ENCODE results near the gene ACSL6.
A peak's percentile ranks its signal among the peaks of the same experiment; 100 is the strongest.
"Not testable (repeated sequence)": the region's sequence is repeated elsewhere in the genome, so short reads cannot be mapped to it uniquely, and the experiment has no call there.

Gene ACSL6

GRCh38 chr5:131906668-131907067 is 104.8 kb downstream of the ACSL6 start:
- DNase-seq (ENCODE audit: low read depth, low spot score): no peak
- H3K4me3 ChIP-seq (ENCODE audit: low read length): no peak overlapping the region

GRCh38 chr5:131902266-131902665 is 109.2 kb downstream of the ACSL6 start:
- not testable (repeated sequence) for H3K4me3 ChIP-seq (ENCODE audit: low read length)
- peak; percentile 33 for DNase-seq (ENCODE audit: low read depth, low spot score)
